GM18873 (cell line): Measurements from ENCODE around the gene OPA3.

Experiments
- ATAC-seq: cut with Tn5 transposase; IDR thresholded peaks from one replicate; pipeline ENCODE4 v1.9.1; 2021; ENCODE audit warnings: mild to moderate bottlenecking, moderate library complexity, moderate number of reproducible peaks; ENCODE audit not compliant: unreplicated experiment, low FRiP score

OPA3 gene

GRCh38 chr19:45598267-45599001 lies 13.8 kb upstream of the OPA3 start:
- no peak for ATAC-seq

DNA sequence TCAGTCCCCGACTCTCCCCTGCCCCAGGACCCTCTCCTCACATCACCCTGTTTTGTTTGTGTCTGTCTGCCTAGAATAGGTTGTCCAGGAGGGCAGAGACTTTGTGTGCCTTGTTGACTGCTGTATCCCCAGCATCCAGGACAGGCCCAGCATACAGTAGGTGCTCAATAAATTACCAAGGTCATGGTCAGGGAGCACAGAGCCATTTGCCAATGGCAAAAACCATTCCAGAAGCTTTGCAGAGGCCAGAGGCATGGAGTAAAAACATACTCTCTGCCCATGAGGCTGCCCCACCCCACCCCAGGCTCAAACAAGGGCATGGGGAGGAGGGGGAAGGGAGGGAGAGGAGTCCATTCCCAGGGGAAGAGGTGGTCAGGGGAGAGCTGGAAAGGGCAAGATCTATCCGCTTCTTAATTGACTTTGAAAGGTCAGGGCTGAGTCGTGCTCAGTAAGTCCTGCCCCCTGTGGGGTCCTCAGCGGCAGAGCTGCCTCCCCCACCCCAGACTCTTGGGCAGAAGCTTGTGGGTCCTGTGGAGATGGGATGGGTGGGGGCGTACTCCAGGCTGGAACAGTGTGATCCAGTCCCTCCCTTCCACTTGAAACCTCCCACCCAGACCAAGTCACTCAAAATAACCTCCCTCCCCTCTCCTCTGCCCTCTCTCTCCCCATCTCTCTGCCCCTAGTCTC lies 13.0 kb upstream of the OPA3 start:
- no peak for ATAC-seq

DNA sequence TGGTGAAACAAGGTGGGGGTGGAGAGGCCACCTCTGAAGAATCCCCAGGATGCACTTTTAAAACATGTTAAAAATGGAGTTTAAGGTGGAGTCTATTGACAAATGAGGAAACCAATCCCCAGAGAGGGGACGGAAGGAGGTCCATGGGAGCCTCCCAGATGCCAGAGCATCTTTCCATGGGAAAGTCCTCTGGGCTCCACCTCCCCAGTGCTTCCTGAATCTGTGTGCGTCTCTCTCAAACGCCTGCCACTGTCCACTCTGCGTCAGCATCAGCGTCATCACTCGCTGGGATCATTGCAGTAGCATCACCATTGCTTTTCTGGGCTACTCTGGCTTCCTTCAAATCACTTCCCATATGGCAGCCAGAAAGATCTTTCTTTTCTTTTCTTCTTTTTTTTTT lies 11.2 kb upstream of the OPA3 start:
- ATAC-seq = no peak

- no peak for ATAC-seq
Measured at GRCh38 chr19:45593520-45593919, 8.9 kb upstream of the OPA3 start.

GRCh38 chr19:45592366-45592765 lies 7.8 kb upstream of the OPA3 start:
- ATAC-seq = no peak

DNA sequence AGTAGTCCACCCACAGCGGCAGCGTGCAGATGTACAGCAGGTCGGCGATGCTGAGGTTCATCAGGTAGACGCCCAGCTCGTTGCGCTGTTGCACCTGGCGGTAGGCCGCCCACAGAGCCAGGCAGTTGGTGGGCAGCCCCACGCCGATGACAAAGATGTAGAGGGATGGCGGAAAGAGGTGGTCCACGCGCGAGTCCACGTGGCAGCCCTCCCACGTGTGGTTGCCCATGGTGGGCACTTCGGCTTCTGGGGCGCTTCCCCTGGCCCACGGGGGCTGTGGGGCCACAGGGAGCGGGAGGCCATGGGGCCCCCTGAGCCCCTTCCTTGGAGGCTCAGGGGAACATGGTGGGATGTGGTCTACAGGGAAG lies 7.0 kb upstream of the OPA3 start:
- no peak for ATAC-seq

GRCh38 chr19:45591004-45591637 lies 6.5 kb upstream of the OPA3 start:
- ATAC-seq = no peak

GRCh38 chr19:45590300-45591003 lies 5.8 kb upstream of the OPA3 start:
- no peak for ATAC-seq

DNA sequence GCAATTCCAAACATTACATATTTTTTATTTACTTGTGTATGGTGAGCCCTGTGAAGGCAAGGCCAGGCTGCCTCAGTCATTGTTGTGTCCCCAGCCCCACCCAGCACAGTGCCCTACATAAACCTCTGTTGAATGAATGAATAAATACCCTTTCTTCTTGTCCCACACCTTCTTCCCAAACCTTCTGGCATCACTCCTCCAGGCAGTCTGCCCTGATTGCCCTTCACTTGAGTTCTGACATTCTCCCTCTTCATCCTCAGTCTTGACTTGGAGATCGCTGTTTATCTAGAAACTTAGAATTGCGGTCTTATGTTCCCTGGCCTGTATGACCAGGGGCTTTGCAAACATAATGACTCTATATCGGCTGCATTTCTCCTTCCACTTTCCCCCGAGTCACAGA lies 5.2 kb upstream of the OPA3 start:
- no peak for ATAC-seq

DNA sequence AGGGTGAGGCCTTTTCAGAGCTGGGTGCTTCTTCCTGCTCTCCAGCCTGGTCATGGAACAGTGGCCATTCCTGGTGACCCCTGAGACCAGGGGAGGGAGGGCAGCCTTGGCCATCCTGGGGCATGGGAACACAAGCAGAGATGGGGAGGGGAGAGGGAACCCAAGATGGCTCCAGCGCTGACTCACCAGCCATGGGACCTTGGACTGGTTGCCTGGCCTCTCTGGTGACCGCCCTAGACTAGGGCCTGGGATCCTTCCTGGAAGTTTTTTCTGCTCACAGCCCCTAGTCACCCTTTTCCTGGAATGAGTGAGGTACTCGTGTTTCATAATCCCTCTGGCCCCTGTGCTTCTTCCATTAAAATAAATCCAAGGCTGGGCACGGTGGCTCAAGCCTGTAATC lies 3.3 kb upstream of the OPA3 start:
- ATAC-seq = no peak

DNA sequence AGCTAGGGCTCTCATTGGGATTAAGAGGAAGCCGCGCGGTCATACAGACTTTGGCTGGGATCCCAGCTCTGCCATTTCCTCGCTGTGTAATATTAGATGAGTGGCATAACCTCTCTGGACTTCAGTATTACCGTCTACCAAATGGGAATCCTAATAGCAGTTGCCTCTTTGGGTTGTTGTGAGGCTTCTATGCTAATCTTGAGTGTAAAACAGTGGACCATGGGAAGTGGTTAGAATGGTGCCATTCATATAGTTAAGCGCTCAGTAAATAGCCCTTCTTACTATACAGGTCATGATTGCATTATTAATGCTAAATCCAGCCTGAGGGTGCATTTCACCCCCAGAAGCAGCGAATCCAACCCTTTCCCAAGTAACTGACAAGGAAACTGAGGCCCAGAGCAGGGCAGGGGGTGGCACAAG lies 566 bp upstream of the OPA3 start:
- no peak for ATAC-seq

GRCh38 chr19:45581576-45581975 lies 3.0 kb downstream of the OPA3 start:
- ATAC-seq = no peak

DNA sequence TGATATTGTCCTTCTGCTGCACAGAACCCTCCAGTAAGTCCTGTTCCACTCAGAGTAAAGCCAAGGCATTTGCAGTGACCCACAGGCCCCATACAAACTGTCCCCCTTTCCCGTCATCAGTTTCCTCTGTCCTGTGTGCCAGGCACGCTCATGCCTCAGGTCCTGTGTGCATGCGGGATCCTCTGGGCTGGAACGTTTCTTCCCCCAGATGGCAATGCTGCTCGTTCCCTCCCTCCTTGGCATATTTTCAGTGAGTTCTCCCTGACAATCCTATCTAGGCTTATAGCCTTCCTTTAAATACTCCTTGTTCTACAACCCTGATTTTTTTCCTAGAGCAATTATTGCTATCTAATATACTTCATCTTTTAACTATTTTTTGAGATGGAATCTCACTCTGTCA lies 5.7 kb downstream of the OPA3 start:
- no peak for ATAC-seq

- no peak for ATAC-seq
Measured at GRCh38 chr19:45577111-45577905, 7.3 kb downstream of the OPA3 start.

- ATAC-seq = no peak
Measured at GRCh38 chr19:45576682-45577081, 7.9 kb downstream of the OPA3 start.

DNA sequence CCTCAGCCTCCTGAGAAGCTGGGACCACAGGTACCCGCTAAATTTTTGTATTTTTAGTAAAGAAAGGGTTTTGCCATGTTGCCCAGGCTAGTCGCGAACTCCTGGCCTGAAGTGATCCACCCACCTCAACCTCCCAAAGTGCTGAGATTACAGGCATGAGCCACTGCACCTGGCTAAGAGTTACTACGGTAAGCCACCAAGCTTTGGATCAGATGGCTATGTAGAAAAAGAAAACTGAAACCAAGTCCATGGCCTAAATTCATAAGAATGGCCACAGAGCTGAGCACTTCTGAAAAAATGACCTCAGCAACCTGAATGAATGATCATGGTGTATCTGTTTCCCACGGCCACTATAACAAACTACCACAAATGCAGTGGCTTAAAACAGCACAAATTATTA lies 9.4 kb downstream of the OPA3 start:
- no peak for ATAC-seq

- ATAC-seq = no peak
Measured at GRCh38 chr19:45574526-45574925, 10.1 kb downstream of the OPA3 start.

DNA sequence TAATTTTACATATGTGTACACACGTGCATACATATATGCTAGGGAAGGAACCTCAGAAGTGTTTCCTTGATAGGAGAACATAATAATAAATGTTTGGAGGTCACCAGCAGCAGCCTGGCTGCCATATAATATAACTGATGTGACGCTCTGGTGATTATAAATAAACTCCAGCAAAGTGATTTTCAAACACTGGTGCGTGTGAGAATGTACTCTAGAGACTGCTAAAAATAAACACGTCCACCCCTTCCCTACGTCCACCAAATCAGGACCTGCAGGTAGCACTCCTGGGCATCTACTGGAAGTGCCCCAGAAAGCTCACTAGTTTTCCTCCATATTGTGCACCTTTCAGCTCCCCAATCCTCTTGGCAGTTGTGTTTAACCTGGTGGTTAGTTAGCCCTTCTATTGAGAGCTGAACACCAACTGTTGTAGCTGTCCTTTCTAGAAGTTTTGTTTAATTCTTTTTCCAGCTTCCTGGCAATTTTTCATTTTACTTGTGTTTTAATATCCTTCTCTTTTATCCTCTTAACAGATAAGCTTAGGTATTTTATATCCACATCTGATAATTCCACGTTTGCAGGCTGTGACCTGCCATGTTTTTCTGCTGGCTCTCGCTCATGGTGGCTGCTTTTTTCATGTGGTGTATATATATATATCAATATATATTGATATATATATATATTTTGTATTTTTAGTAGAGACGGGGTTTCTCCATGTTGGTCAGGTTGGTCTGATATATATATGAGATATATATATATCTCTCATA lies 13.0 kb downstream of the OPA3 start:
- ATAC-seq = no peak

- no peak for ATAC-seq
Measured at GRCh38 chr19:45569619-45570421, 14.8 kb downstream of the OPA3 start.
